GM23338 (cell line): ENCODE data around the gene PARD3. TPM values are rescaled to one million over a fixed set of nuclear protein-coding genes. Genes with fewer than 3 reads are reported as not detected.

Experiments
- ATAC-seq: fragments of 200-7000 bp; cut with Tn5 transposase; 3 replicates; pipeline ENCODE4 v1.9.1; 2020
- DNase-seq: peaks from one replicate; pipeline ENCODE4 v3.0.0-alpha.2; 2015; ENCODE audit warnings: low spot score
- H2AFZ ChIP-seq: fragments of 200-600 bp; sonication (generic); 2 replicates; pipeline ENCODE4 v1.8.0; 2016; ENCODE audit warnings: antibody characterized with exemption, mild to moderate bottlenecking, moderate library complexity
- H3F3A ChIP-seq: fragments of 200-600 bp; sonication (generic); replicated peaks from 2 replicates; pipeline ENCODE4 v1.8.0; 2017; ENCODE audit warnings: antibody characterized with exemption, mixed run types, low read depth
- H3K27ac ChIP-seq: fragments of 200-600 bp; sonication (generic); 2 replicates; pipeline ENCODE4 v1.6.1; 2016; ENCODE audit warnings: low read depth
- H3K27me3 ChIP-seq: fragments of 200-600 bp; sonication (generic); 2 replicates; pipeline ENCODE4 v1.8.0; 2016; ENCODE audit warnings: mild to moderate bottlenecking, mixed run types, moderate library complexity; ENCODE audit not compliant: insufficient read depth
- H3K36me3 ChIP-seq: fragments of 200-600 bp; sonication (generic); 2 replicates; pipeline ENCODE4 v1.8.0; 2016; ENCODE audit warnings: mild to moderate bottlenecking; ENCODE audit not compliant: insufficient read depth
- H3K4me1 ChIP-seq: fragments of 200-600 bp; sonication (generic); 2 replicates; pipeline ENCODE4 v1.8.0; 2016; ENCODE audit warnings: mild to moderate bottlenecking, moderate library complexity; ENCODE audit not compliant: insufficient read depth
- H3K4me2 ChIP-seq: fragments of 200-600 bp; sonication (generic); 2 replicates; pipeline ENCODE4 v1.7.1; 2017; ENCODE audit warnings: mixed run types
- H3K4me3 ChIP-seq: fragments of 200-600 bp; sonication (generic); 2 replicates; pipeline ENCODE4 v1.6.1; 2016; ENCODE audit warnings: mixed run types
- H3K79me2 ChIP-seq: fragments of 200-600 bp; sonication (generic); replicated peaks from 2 replicates; pipeline ENCODE4 v1.8.0; 2017; ENCODE audit warnings: mild to moderate bottlenecking; ENCODE audit not compliant: insufficient read depth
- H3K9me2 ChIP-seq: fragments of 200-600 bp; sonication (generic); 2 replicates; pipeline ENCODE4 v1.8.0; 2017; ENCODE audit not compliant: insufficient read depth
- H4K20me1 ChIP-seq: fragments of 200-600 bp; sonication (generic); replicated peaks from 2 replicates; pipeline ENCODE4 v1.8.0; 2017; ENCODE audit warnings: mild to moderate bottlenecking; ENCODE audit not compliant: insufficient read depth
- H3K27ac Mint-ChIP-seq: 2 replicates; pipeline ENCODE4 v1.8.0; 2020; ENCODE audit warnings: inconsistent platforms, mild to moderate bottlenecking, moderate library complexity, mixed read lengths
- H3K27me3 Mint-ChIP-seq: 3 replicates; pipeline ENCODE4 v1.8.0; 2022; ENCODE audit warnings: low read depth, mild to moderate bottlenecking, moderate library complexity, mixed read lengths, inconsistent platforms; ENCODE audit not compliant: insufficient read depth, poor library complexity
- H3K36me3 Mint-ChIP-seq: 3 replicates; pipeline ENCODE4 v1.8.0; 2021; ENCODE audit warnings: low read depth, mild to moderate bottlenecking, inconsistent platforms, moderate library complexity, mixed read lengths
- H3K4me1 Mint-ChIP-seq: 3 replicates; pipeline ENCODE4 v1.8.0; 2020; ENCODE audit warnings: mild to moderate bottlenecking, inconsistent platforms, mixed read lengths
- H3K4me3 Mint-ChIP-seq: 3 replicates; pipeline ENCODE4 v1.8.0; 2021; ENCODE audit warnings: moderate library complexity, mild to moderate bottlenecking, inconsistent platforms, mixed read lengths
- H3K9me3 Mint-ChIP-seq: 3 replicates; pipeline ENCODE4 v1.8.0; 2020; ENCODE audit warnings: moderate library complexity, mild to moderate bottlenecking, inconsistent platforms, mixed read lengths
- CREB1 ChIP-seq: fragments of 250-450 bp; sonication (Bioruptor Pico); IDR thresholded peaks from 2 replicates; pipeline ENCODE4 v1.5.0; 2020; ENCODE audit warnings: low read depth, mild to moderate bottlenecking, moderate library complexity
- CTCF ChIP-seq, 2 experiments: fragments of 200-600 bp in 1 of 2; sonication (generic) in 1 of 2; conservative IDR thresholded peaks; 2 replicates each; pipeline versions ENCODE4 v1.5.1 to v1.6.1; 2016 to 2017; ENCODE audit warnings: antibody characterized with exemption in 2 of 2, low read depth in 2 of 2, mild to moderate bottlenecking in 2 of 2, moderate library complexity in 1 of 2
- EZH2 ChIP-seq: fragments of 200-600 bp; sonication (generic); IDR thresholded peaks from one replicate; pipeline ENCODE4 v1.8.0; 2017; ENCODE audit warnings: antibody characterized with exemption, mild to moderate bottlenecking, low read depth; ENCODE audit not compliant: unreplicated experiment
- EZH2phosphoT487 ChIP-seq: fragments of 200-600 bp; sonication (generic); IDR thresholded peaks from one replicate; pipeline ENCODE4 v1.8.1; 2018; ENCODE audit warnings: antibody characterized with exemption; ENCODE audit not compliant: unreplicated experiment
- JUNB ChIP-seq: IDR thresholded peaks from one replicate; pipeline ENCODE4 v1.6.1; 2016; ENCODE audit warnings: antibody characterized with exemption; ENCODE audit not compliant: unreplicated experiment
- NANOG ChIP-seq: IDR thresholded peaks from 2 replicates; pipeline ENCODE4 v1.6.1; 2016; ENCODE audit warnings: antibody characterized with exemption, borderline replicate concordance
- POLR2AphosphoS5 ChIP-seq: IDR thresholded peaks from 2 replicates; pipeline ENCODE4 v1.6.1; 2016; ENCODE audit warnings: antibody characterized with exemption, low read depth
- ZNF114 ChIP-seq: fragments of 250-450 bp; sonication (Bioruptor Pico); IDR thresholded peaks from 2 replicates; pipeline ENCODE4 v1.5.0; 2020; ENCODE audit warnings: mild to moderate bottlenecking, moderate library complexity
- ZNF331 ChIP-seq: fragments of 250-450 bp; sonication (Bioruptor Pico); IDR thresholded peaks from 2 replicates; pipeline ENCODE4 v1.5.0; 2020; ENCODE audit warnings: low read depth, mild to moderate bottlenecking, moderate library complexity
- polyA plus RNA-seq: library from polyadenylated mRNA; unstranded; fragments of >200 nt; fragmentation: Nextera tagmentation; extraction: Ambion mirVana; gene quantifications from 2 replicates; pipeline ENCODE4 v1.2.1, GENCODE V29; 2016
- total RNA-seq: library from RNA; depleted of rRNA; stranded (reverse); fragments of >200 nt; shearing (Covaris generic); gene quantifications from 2 replicates; pipeline ENCODE4 v1.2.3, GENCODE V29; 2014
- TF ChIP-seq, protein P1 (sequence below): fragments of 250-450 bp; sonication (Bioruptor Pico); IDR thresholded peaks from 2 replicates; pipeline ENCODE4 v1.5.0; 2020; ENCODE audit warnings: mild to moderate bottlenecking, moderate library complexity
- TF ChIP-seq, protein P2 (sequence below): IDR thresholded peaks from 2 replicates; pipeline ENCODE4 v1.6.1; 2016; ENCODE audit warnings: antibody characterized with exemption

The PARD3 gene
- total and polyA plus RNA-seq, 2 experiments from 2014 or later: 30.2 to 51.4 TPM

DNA sequence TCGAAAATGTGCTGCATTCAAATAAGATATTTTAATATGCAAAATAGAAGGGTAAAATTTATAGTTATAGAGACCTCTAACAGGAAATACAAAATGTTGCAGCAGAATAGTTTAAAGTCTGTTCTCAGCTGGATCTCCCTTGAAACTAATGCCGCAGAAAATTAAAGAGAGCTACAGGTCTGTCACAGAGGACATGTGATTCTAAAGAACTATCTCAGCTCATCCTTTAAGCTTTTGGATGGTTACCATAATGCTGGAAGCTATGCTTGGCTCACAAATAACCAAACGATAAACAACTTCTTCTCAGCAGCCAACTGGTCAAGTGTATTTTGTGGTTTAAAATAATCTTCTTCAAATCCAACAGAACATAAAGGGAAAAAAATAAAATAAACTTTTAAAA, 353.0 kb downstream of the PARD3 start:
- H3K27me3 Mint-ChIP-seq: no peaks in the 10 kb centered on the region
- H3K9me2 ChIP-seq: no peaks in the 10 kb centered on the region
- no peak overlapping the region for H3K4me2 ChIP-seq
- H3K27ac Mint-ChIP-seq: no peak overlapping the region
- H2AFZ ChIP-seq: no peak overlapping the region
- no peaks in the 10 kb centered on the region for H3K9me3 Mint-ChIP-seq
- H4K20me1 ChIP-seq: no peaks in the 10 kb centered on the region; the same call in 1 of the 2 replicates
- peaks cover 4% of the 10 kb centered on the region; the same call in 1 of the 2 replicates for H3K79me2 ChIP-seq
- no peaks in the 10 kb centered on the region for H3K36me3 ChIP-seq
- no peaks in the 10 kb centered on the region for H3K4me1 ChIP-seq
- ATAC-seq (no peak), DNase-seq (no peak)
- no peaks in the 10 kb centered on the region for H3K27me3 ChIP-seq
- no peak for TF ChIP-seq NANOG
- no peak for TF ChIP-seq JUNB
- TF ChIP-seq, protein P1, sequence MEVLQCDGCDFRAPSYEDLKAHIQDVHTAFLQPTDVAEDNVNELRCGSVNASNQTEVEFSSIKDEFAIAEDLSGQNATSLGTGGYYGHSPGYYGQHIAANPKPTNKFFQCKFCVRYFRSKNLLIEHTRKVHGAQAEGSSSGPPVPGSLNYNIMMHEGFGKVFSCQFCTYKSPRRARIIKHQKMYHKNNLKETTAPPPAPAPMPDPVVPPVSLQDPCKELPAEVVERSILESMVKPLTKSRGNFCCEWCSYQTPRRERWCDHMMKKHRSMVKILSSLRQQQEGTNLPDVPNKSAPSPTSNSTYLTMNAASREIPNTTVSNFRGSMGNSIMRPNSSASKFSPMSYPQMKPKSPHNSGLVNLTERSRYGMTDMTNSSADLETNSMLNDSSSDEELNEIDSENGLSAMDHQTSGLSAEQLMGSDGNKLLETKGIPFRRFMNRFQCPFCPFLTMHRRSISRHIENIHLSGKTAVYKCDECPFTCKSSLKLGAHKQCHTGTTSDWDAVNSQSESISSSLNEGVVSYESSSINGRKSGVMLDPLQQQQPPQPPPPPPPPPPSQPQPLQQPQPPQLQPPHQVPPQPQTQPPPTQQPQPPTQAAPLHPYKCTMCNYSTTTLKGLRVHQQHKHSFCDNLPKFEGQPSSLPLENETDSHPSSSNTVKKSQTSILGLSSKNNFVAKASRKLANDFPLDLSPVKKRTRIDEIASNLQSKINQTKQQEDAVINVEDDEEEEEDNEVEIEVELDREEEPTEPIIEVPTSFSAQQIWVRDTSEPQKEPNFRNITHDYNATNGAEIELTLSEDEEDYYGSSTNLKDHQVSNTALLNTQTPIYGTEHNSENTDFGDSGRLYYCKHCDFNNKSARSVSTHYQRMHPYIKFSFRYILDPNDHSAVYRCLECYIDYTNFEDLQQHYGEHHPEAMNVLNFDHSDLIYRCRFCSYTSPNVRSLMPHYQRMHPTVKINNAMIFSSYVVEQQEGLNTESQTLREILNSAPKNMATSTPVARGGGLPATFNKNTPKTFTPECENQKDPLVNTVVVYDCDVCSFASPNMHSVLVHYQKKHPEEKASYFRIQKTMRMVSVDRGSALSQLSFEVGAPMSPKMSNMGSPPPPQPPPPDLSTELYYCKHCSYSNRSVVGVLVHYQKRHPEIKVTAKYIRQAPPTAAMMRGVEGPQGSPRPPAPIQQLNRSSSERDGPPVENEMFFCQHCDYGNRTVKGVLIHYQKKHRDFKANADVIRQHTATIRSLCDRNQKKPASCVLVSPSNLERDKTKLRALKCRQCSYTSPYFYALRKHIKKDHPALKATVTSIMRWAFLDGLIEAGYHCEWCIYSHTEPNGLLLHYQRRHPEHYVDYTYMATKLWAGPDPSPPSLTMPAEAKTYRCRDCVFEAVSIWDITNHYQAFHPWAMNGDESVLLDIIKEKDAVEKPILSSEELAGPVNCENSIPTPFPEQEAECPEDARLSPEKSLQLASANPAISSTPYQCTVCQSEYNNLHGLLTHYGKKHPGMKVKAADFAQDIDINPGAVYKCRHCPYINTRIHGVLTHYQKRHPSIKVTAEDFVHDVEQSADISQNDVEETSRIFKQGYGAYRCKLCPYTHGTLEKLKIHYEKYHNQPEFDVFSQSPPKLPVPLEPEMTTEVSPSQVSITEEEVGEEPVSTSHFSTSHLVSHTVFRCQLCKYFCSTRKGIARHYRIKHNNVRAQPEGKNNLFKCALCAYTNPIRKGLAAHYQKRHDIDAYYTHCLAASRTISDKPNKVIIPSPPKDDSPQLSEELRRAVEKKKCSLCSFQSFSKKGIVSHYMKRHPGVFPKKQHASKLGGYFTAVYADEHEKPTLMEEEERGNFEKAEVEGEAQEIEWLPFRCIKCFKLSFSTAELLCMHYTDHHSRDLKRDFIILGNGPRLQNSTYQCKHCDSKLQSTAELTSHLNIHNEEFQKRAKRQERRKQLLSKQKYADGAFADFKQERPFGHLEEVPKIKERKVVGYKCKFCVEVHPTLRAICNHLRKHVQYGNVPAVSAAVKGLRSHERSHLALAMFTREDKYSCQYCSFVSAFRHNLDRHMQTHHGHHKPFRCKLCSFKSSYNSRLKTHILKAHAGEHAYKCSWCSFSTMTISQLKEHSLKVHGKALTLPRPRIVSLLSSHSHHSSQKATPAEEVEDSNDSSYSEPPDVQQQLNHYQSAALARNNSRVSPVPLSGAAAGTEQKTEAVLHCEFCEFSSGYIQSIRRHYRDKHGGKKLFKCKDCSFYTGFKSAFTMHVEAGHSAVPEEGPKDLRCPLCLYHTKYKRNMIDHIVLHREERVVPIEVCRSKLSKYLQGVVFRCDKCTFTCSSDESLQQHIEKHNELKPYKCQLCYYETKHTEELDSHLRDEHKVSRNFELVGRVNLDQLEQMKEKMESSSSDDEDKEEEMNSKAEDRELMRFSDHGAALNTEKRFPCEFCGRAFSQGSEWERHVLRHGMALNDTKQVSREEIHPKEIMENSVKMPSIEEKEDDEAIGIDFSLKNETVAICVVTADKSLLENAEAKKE (CRISPR knock-in tag): no peak
- no peak overlapping the region for H3K4me3 Mint-ChIP-seq
- H3F3A ChIP-seq: no peaks in the 10 kb centered on the region
- no peak overlapping the region for H3K27ac ChIP-seq
- H3K36me3 Mint-ChIP-seq: no peaks in the 10 kb centered on the region; the same call in 2 of the 3 replicates
- H3K4me3 ChIP-seq: no peak overlapping the region
- no peaks in the 10 kb centered on the region; the same call in 2 of the 3 replicates for H3K4me1 Mint-ChIP-seq

- Histone ChIP-seq H3K27me3 (no peaks in the 10 kb centered on the region), H3K9me2 (no peaks in the 10 kb centered on the region), H3K27ac (no peak overlapping the region), H2AFZ (no peak overlapping the region), H3K36me3 (no peaks in the 10 kb centered on the region), H3K79me2 (no peaks in the 10 kb centered on the region; the same call in 1 of the 2 replicates), H3F3A (no peaks in the 10 kb centered on the region), H3K4me1 (peaks cover 2% of the 10 kb centered on the region; the same call in 1 of the 2 replicates), H3K4me3 (no peak overlapping the region), H3K4me2 (no peak overlapping the region), H4K20me1 (no peaks in the 10 kb centered on the region; the same call in 1 of the 2 replicates)
- DNase-seq (no peak), ATAC-seq (no peak)
- Mint-ChIP-seq H3K4me1 (peaks cover 11% of the 10 kb centered on the region; the same call in 2 of the 3 replicates), H3K4me3 (no peak overlapping the region), H3K27ac (no peak overlapping the region), H3K36me3 (no peaks in the 10 kb centered on the region; the same call in 2 of the 3 replicates), H3K9me3 (no peaks in the 10 kb centered on the region), H3K27me3 (no peaks in the 10 kb centered on the region)
- TF ChIP-seq, protein P2, sequence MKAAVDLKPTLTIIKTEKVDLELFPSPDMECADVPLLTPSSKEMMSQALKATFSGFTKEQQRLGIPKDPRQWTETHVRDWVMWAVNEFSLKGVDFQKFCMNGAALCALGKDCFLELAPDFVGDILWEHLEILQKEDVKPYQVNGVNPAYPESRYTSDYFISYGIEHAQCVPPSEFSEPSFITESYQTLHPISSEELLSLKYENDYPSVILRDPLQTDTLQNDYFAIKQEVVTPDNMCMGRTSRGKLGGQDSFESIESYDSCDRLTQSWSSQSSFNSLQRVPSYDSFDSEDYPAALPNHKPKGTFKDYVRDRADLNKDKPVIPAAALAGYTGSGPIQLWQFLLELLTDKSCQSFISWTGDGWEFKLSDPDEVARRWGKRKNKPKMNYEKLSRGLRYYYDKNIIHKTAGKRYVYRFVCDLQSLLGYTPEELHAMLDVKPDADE: no peak
- TF ChIP-seq EZH2phosphoT487 (no peak), ZNF114 (no peak), ZNF331 (no peak), EZH2 (no peak), POLR2AphosphoS5 (no peak), CTCF (conservative IDR thresholded peaks at IDR 0.05; ENCODE audit: low read depth in 2 of 2) (no peak), CREB1 (CRISPR knock-in tag) (no peak), NANOG (no peak)
These were observed 360.4 kb downstream of the PARD3 start for GRCh38 chr10:34454590-34455261.
